Mesendoderm (in vitro differentiated cells): ENCODE measurements around the gene ALK.

Experiments
- DNase-seq: peaks from one replicate; pipeline ENCODE4 v3.0.0; 2013
- H2AK5ac ChIP-seq: 2 replicates; pipeline ENCODE4 v1.6.1; 2013; ENCODE audit warnings: low read length, inconsistent platforms
- H2BK120ac ChIP-seq: 2 replicates; pipeline ENCODE4 v1.6.1; 2013; ENCODE audit warnings: low read depth, mild to moderate bottlenecking, low read length, moderate library complexity, mixed read lengths
- H2BK15ac ChIP-seq: replicated peaks from 2 replicates; pipeline ENCODE4 v1.6.1; 2013; ENCODE audit warnings: low read depth, mild to moderate bottlenecking, moderate library complexity
- H2BK5ac ChIP-seq: 2 replicates; pipeline ENCODE4 v1.6.1; 2013; ENCODE audit warnings: low read length, inconsistent platforms
- H3K18ac ChIP-seq: 2 replicates; pipeline ENCODE4 v1.6.1; 2013; ENCODE audit warnings: mild to moderate bottlenecking, low read length, mixed read lengths
- H3K23ac ChIP-seq: one replicate; pipeline ENCODE4 v1.6.1; 2013; ENCODE audit warnings: low read length
- H3K27ac ChIP-seq: 2 replicates; pipeline ENCODE4 v1.5.1; 2013; ENCODE audit warnings: low read depth, mild to moderate bottlenecking, inconsistent platforms, low read length, moderate library complexity
- H3K27me3 ChIP-seq: 2 replicates; pipeline ENCODE4 v1.6.1; 2013; ENCODE audit warnings: low read length, control low read depth, mild to moderate bottlenecking, inconsistent platforms; ENCODE audit not compliant: insufficient read depth, poor library complexity
- H3K36me3 ChIP-seq: 2 replicates; pipeline ENCODE4 v1.6.1; 2013; ENCODE audit warnings: low read length, inconsistent platforms; ENCODE audit not compliant: control insufficient read depth, insufficient read depth
- H3K4ac ChIP-seq: one replicate; pipeline ENCODE4 v1.6.1; 2013; ENCODE audit warnings: low read depth, mild to moderate bottlenecking, low read length, moderate library complexity
- H3K4me1 ChIP-seq: 2 replicates; pipeline ENCODE4 v1.6.1; 2013; ENCODE audit warnings: low read depth, low read length, inconsistent platforms; ENCODE audit not compliant: control insufficient read depth
- H3K4me2 ChIP-seq: 2 replicates; pipeline ENCODE4 v1.6.1; 2013; ENCODE audit warnings: low read length
- H3K4me3 ChIP-seq: 2 replicates; pipeline ENCODE4 v1.5.1; 2013; ENCODE audit warnings: mild to moderate bottlenecking, low read length
- H3K56ac ChIP-seq: one replicate; pipeline ENCODE4 v1.6.1; 2013; ENCODE audit warnings: low read length
- H3K79me1 ChIP-seq: 2 replicates; pipeline ENCODE4 v1.6.1; 2013; ENCODE audit warnings: low read length, inconsistent platforms
- H3K79me2 ChIP-seq: 2 replicates; pipeline ENCODE4 v1.6.1; 2013; ENCODE audit warnings: mild to moderate bottlenecking, low read length; ENCODE audit not compliant: control insufficient read depth, insufficient read depth
- H3K9ac ChIP-seq: 2 replicates; pipeline ENCODE4 v1.6.1; 2013; ENCODE audit warnings: low read length, inconsistent platforms
- H4K5ac ChIP-seq: one replicate; pipeline ENCODE4 v1.6.1; 2013; ENCODE audit warnings: low read length
- H4K8ac ChIP-seq: one replicate; pipeline ENCODE4 v1.6.1; 2013; ENCODE audit warnings: low read depth, mild to moderate bottlenecking, control low read depth, low read length, moderate library complexity
- WGBS: extraction: QIAGEN DNeasy Blood & Tissue Kit; methylation state at CpG from one replicate; pipeline ENCODE4 v1.1.7; 2013; ENCODE audit warnings: low lambda C conversion rate, missing lambda C conversion rate; ENCODE audit not compliant: insufficient coverage; ENCODE audit errors: extremely low coverage; 5-methylcytosine and 5-hydroxymethylcytosine counted together

Gene ALK

GRCh38 chr2:29482348-29482747, 439.0 kb downstream of the ALK start:
- Histone ChIP-seq H2BK5ac (no peak overlapping the region), H3K23ac (no peak overlapping the region), H3K27me3 (no peaks in the 10 kb centered on the region), H3K79me2 (no peaks in the 10 kb centered on the region), H3K4me1 (no peaks in the 10 kb centered on the region), H3K4ac (no peak overlapping the region), H4K8ac (no peak overlapping the region), H3K56ac (no peak overlapping the region), H2BK120ac (no peak overlapping the region), H3K18ac (no peak overlapping the region), H3K27ac (no peak overlapping the region), H4K5ac (no peak overlapping the region), H2BK15ac (no peak overlapping the region), H3K4me3 (no peak overlapping the region), H3K9ac (no peak overlapping the region), H3K36me3 (no peaks in the 10 kb centered on the region), H3K79me1 (no peaks in the 10 kb centered on the region), H3K4me2 (no peak overlapping the region), H2AK5ac (no peak overlapping the region)
- DNase-seq, result no peak
- WGBS, result no CpG with 5 or more reads among the region's 2 CpGs

- Histone ChIP-seq H2BK5ac (no peak overlapping the region), H3K4me3 (no peak overlapping the region), H3K27me3 (no peaks in the 10 kb centered on the region), H3K27ac (no peak overlapping the region), H3K56ac (no peak overlapping the region), H3K23ac (no peak overlapping the region), H3K4me1 (no peaks in the 10 kb centered on the region), H3K79me1 (no peaks in the 10 kb centered on the region), H2BK15ac (no peak overlapping the region), H4K5ac (no peak overlapping the region), H3K79me2 (no peaks in the 10 kb centered on the region), H2BK120ac (no peak overlapping the region), H3K18ac (no peak overlapping the region), H2AK5ac (no peak overlapping the region), H3K9ac (no peak overlapping the region), H3K36me3 (no peaks in the 10 kb centered on the region), H3K4me2 (no peak overlapping the region), H4K8ac (no peak overlapping the region), H3K4ac (no peak overlapping the region)
- WGBS, result no CpG with 5 or more reads among the region's 1 CpG
- DNase-seq, result no peak
Measured at GRCh38 chr2:29481313-29481712, 440.1 kb downstream of the ALK start.

GRCh38 chr2:29480426-29480825, 441.0 kb downstream of the ALK start:
- no peak overlapping the region for H3K56ac ChIP-seq
- no peaks in the 10 kb centered on the region for H3K4me1 ChIP-seq
- no peak overlapping the region for H3K4ac ChIP-seq
- no peaks in the 10 kb centered on the region for H3K36me3 ChIP-seq
- no peaks in the 10 kb centered on the region for H3K79me1 ChIP-seq
- H3K4me3 ChIP-seq, result no peak overlapping the region
- no peak overlapping the region for H2BK5ac ChIP-seq
- H4K8ac ChIP-seq, result no peak overlapping the region
- no peak overlapping the region for H2BK120ac ChIP-seq
- H2BK15ac ChIP-seq, result no peak overlapping the region
- H3K27me3 ChIP-seq, result no peaks in the 10 kb centered on the region
- no peak overlapping the region for H4K5ac ChIP-seq
- no peak for DNase-seq
- no peak overlapping the region for H3K9ac ChIP-seq
- H3K18ac ChIP-seq, result no peak overlapping the region
- H2AK5ac ChIP-seq, result no peak overlapping the region
- H3K27ac ChIP-seq, result no peak overlapping the region
- no CpG with 5 or more reads among the region's 4 CpGs for WGBS
- no peak overlapping the region for H3K4me2 ChIP-seq
- no peaks in the 10 kb centered on the region for H3K79me2 ChIP-seq
- no peak overlapping the region for H3K23ac ChIP-seq

GRCh38 chr2:29479401-29479800, 442.0 kb downstream of the ALK start:
- Histone ChIP-seq H3K36me3 (no peaks in the 10 kb centered on the region), H3K9ac (no peak overlapping the region), H3K4me1 (no peaks in the 10 kb centered on the region), H3K79me2 (no peaks in the 10 kb centered on the region), H3K18ac (no peak overlapping the region), H3K56ac (no peak overlapping the region), H3K4ac (no peak overlapping the region), H3K4me2 (no peak overlapping the region), H3K23ac (no peak overlapping the region), H3K27ac (no peak overlapping the region), H2BK15ac (no peak overlapping the region), H4K8ac (no peak overlapping the region), H3K79me1 (no peaks in the 10 kb centered on the region), H2BK120ac (no peak overlapping the region), H3K27me3 (no peaks in the 10 kb centered on the region), H3K4me3 (no peak overlapping the region), H2AK5ac (no peak overlapping the region), H4K5ac (no peak overlapping the region), H2BK5ac (no peak overlapping the region)
- no peak for DNase-seq
- WGBS, result no CpG with 5 or more reads among the region's 2 CpGs

- Histone ChIP-seq H2BK15ac (no peak overlapping the region), H3K4me3 (no peak overlapping the region), H3K27ac (no peak overlapping the region), H3K36me3 (no peaks in the 10 kb centered on the region), H3K56ac (no peak overlapping the region), H3K9ac (no peak overlapping the region), H3K79me2 (no peaks in the 10 kb centered on the region), H3K23ac (no peak overlapping the region), H3K18ac (no peak overlapping the region), H2BK5ac (no peak overlapping the region), H4K5ac (no peak overlapping the region), H3K4me2 (no peak overlapping the region), H4K8ac (no peak overlapping the region), H3K4me1 (no peaks in the 10 kb centered on the region), H2BK120ac (no peak overlapping the region), H3K27me3 (no peaks in the 10 kb centered on the region), H2AK5ac (no peak overlapping the region), H3K79me1 (no peaks in the 10 kb centered on the region), H3K4ac (no peak overlapping the region)
- no peak for DNase-seq
- WGBS, result no CpG with 5 or more reads among the region's 4 CpGs
Measured at GRCh38 chr2:29478641-29479040, 442.7 kb downstream of the ALK start.

- Histone ChIP-seq H2AK5ac (no peak overlapping the region), H3K56ac (no peak overlapping the region), H3K79me1 (no peaks in the 10 kb centered on the region), H3K27me3 (no peaks in the 10 kb centered on the region), H4K5ac (no peak overlapping the region), H3K4me3 (no peak overlapping the region), H3K36me3 (no peaks in the 10 kb centered on the region), H3K9ac (no peak overlapping the region), H3K23ac (no peak overlapping the region), H2BK15ac (no peak overlapping the region), H3K4me1 (no peaks in the 10 kb centered on the region), H3K18ac (no peak overlapping the region), H2BK5ac (no peak overlapping the region), H3K27ac (no peak overlapping the region), H2BK120ac (no peak overlapping the region), H4K8ac (no peak overlapping the region), H3K4me2 (no peak overlapping the region), H3K79me2 (no peaks in the 10 kb centered on the region), H3K4ac (no peak overlapping the region)
- DNase-seq, result no peak
Measured at GRCh38 chr2:29477186-29477585, 444.2 kb downstream of the ALK start.
